ENCODE measurements around the gene MGMT. TPM values are rescaled to one million over a fixed set of nuclear protein-coding genes. Genes with fewer than 3 reads are reported as not detected.

MGMT gene
- total and polyA plus RNA-seq, 4 donors, result 28.2 to 79.1 (median 46.0) TPM

GRCh38 chr10:129440722-129441316 is 26.2 kb upstream of the MGMT start:
- Histone ChIP-seq H3K27me3 (ENCODE audit: control insufficient read depth in 4 of 4, insufficient read depth in 4 of 4, low read length in 3 of 4) (no peaks in the 10 kb centered on the region), H3K4me3 (ENCODE audit: low read depth in 1 of 3, low read length in 3 of 3) (no peak overlapping the region), H3K4me1 (ENCODE audit: control insufficient read depth in 4 of 4, insufficient read depth in 4 of 4, low read length in 3 of 4) (no peaks in the 10 kb centered on the region), H3K27ac (ENCODE audit: low read depth in 1 of 2, low read length in 2 of 2) (no peak overlapping the region), H3K9ac (ENCODE audit: low read depth in 1 of 2, low read length in 2 of 2) (no peak overlapping the region), H3K9me3 (ENCODE audit: control insufficient read depth in 4 of 4, low read length in 3 of 4) (no peaks in the 10 kb centered on the region), H3K36me3 (ENCODE audit: control insufficient read depth in 4 of 4, insufficient read depth in 3 of 4, low read depth in 1 of 4, low read length in 3 of 4) (no peaks in the 10 kb centered on the region)
- TF ChIP-seq FOXA2 (IDR thresholded peaks at IDR 0.05), result no peak
- TF ChIP-seq TAF1 (conservative IDR thresholded peaks at IDR 0.05), result no peak
- no peak for TF ChIP-seq EGR1 (IDR thresholded peaks at IDR 0.05; ENCODE audit: low read depth in 2 of 2)
- no peak for TF ChIP-seq FOXA1 (IDR thresholded peaks at IDR 0.05)
- no peak for TF ChIP-seq SP1 (IDR thresholded peaks at IDR 0.05)
- TF ChIP-seq YY1 (IDR thresholded peaks at IDR 0.05), result no peak
- TF ChIP-seq HNF4A (conservative IDR thresholded peaks at IDR 0.05), result no peak
- no peak for TF ChIP-seq ZBTB33 (IDR thresholded peaks at IDR 0.05)
- no peak for TF ChIP-seq RAD21 (IDR thresholded peaks at IDR 0.05)
- no peak for TF ChIP-seq JUND (IDR thresholded peaks at IDR 0.05)
- TF ChIP-seq CTCF (IDR thresholded peaks at IDR 0.05; ENCODE audit: low read depth, low read length, missing input control), result no peak
- TF ChIP-seq, protein P1, sequence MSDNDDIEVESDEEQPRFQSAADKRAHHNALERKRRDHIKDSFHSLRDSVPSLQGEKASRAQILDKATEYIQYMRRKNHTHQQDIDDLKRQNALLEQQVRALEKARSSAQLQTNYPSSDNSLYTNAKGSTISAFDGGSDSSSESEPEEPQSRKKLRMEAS (IDR thresholded peaks at IDR 0.05), result no peak
- TF ChIP-seq, protein P2, sequence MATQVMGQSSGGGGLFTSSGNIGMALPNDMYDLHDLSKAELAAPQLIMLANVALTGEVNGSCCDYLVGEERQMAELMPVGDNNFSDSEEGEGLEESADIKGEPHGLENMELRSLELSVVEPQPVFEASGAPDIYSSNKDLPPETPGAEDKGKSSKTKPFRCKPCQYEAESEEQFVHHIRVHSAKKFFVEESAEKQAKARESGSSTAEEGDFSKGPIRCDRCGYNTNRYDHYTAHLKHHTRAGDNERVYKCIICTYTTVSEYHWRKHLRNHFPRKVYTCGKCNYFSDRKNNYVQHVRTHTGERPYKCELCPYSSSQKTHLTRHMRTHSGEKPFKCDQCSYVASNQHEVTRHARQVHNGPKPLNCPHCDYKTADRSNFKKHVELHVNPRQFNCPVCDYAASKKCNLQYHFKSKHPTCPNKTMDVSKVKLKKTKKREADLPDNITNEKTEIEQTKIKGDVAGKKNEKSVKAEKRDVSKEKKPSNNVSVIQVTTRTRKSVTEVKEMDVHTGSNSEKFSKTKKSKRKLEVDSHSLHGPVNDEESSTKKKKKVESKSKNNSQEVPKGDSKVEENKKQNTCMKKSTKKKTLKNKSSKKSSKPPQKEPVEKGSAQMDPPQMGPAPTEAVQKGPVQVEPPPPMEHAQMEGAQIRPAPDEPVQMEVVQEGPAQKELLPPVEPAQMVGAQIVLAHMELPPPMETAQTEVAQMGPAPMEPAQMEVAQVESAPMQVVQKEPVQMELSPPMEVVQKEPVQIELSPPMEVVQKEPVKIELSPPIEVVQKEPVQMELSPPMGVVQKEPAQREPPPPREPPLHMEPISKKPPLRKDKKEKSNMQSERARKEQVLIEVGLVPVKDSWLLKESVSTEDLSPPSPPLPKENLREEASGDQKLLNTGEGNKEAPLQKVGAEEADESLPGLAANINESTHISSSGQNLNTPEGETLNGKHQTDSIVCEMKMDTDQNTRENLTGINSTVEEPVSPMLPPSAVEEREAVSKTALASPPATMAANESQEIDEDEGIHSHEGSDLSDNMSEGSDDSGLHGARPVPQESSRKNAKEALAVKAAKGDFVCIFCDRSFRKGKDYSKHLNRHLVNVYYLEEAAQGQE (IDR thresholded peaks at IDR 0.05), result no peak
- TF ChIP-seq RXRA (IDR thresholded peaks at IDR 0.05), result no peak
- no peak for TF ChIP-seq NR2F2 (IDR thresholded peaks at IDR 0.05)
- TF ChIP-seq ATF3 (IDR thresholded peaks at IDR 0.05), result no peak
- TF ChIP-seq HNF4G (IDR thresholded peaks at IDR 0.05), result no peak
- no peak for TF ChIP-seq GABPA (IDR thresholded peaks at IDR 0.05 in 1 of 2, conservative IDR thresholded peaks at IDR 0.05 in 1 of 2)
- no peak for DNase-seq (ENCODE audit: low spot score)
- WGBS, result 94% methylated on average over 7 of the region's 7 CpGs

Data from liver (tissue), 9 donors.